GM21526 (cell line): ENCODE results near the gene DALRD3.
"Not testable (repeated sequence)": the region's sequence is repeated elsewhere in the genome, so short reads cannot be mapped to it uniquely, and the experiment has no call there.

Source experiments
- ATAC-seq: cut with Tn5 transposase; IDR thresholded peaks from one replicate; pipeline ENCODE4 v1.9.1; 2021; ENCODE audit warnings: moderate library complexity; ENCODE audit not compliant: unreplicated experiment, low FRiP score

The DALRD3 gene

GRCh38 chr3:49021813-49022687 lies 3.7 kb upstream of the DALRD3 start, which contains the start of gene NDUFAF3:
NDUFAF3 (plus strand) TSS chr3:49022121; CDS start chr3:49022145, 24 bp downstream.
- ATAC-seq, result peak; percentile 46

GRCh38 chr3:49021213-49021812 lies 2.9 kb upstream of the DALRD3 start:
- peak; percentile 40 for ATAC-seq

GRCh38 chr3:49020330-49021212 lies 2.2 kb upstream of the DALRD3 start:
- peak; percentile 1 for ATAC-seq

- no peak for ATAC-seq
These were observed 1.6 kb upstream of the DALRD3 start for GRCh38 chr3:49019941-49020329.

- ATAC-seq, result no peak
These were observed 277 bp upstream of the DALRD3 start for GRCh38 chr3:49018707-49019006.

- ATAC-seq, result no peak
These were observed 980 bp downstream of the DALRD3 start for GRCh38 chr3:49017229-49017970.

GRCh38 chr3:49016414-49017228 lies 1.8 kb downstream of the DALRD3 start:
- ATAC-seq, result no peak

- ATAC-seq, result no peak
These were observed 2.6 kb downstream of the DALRD3 start for GRCh38 chr3:49015765-49016164.

- ATAC-seq, result no peak
These were observed 3.3 kb downstream of the DALRD3 start for GRCh38 chr3:49015072-49015471.

- no peak for ATAC-seq
These were observed 4.4 kb downstream of the DALRD3 start for GRCh38 chr3:49013738-49014660.

- no peak for ATAC-seq
These were observed 5.2 kb downstream of the DALRD3 start for GRCh38 chr3:49013113-49013737.

GRCh38 chr3:49012441-49013017 lies 5.9 kb downstream of the DALRD3 start:
- ATAC-seq, result no peak

GRCh38 chr3:49009396-49009795 lies 9.0 kb downstream of the DALRD3 start:
- no peak for ATAC-seq

- ATAC-seq, result not testable (repeated sequence)
These were observed 9.8 kb downstream of the DALRD3 start for GRCh38 chr3:49008627-49009026.

- ATAC-seq, result peak; percentile 21
These were observed 10.4 kb downstream of the DALRD3 start for GRCh38 chr3:49007771-49008528.

- ATAC-seq, result peak; percentile 76
These were observed 11.2 kb downstream of the DALRD3 start, which contains the start of gene WDR6 for GRCh38 chr3:49007068-49007770. WDR6 (plus strand) TSS chr3:49007391; CDS start chr3:49007432, 41 bp downstream.
